IMR-90 (cell line): ENCODE data around the gene NME7. TPM values are rescaled to one million over a fixed set of nuclear protein-coding genes. Genes with fewer than 3 reads are reported as not detected.

Source experiments
- ATAC-seq: fragments of 200-7000 bp; cut with Tn5 transposase; 2 replicates; pipeline ENCODE4 v1.9.1; 2020; ENCODE audit warnings: low read depth, mild to moderate bottlenecking, moderate library complexity
- BruUV-seq: library from RNA; stranded (reverse); fragments of 400-500 nt; replicated peaks from 2 replicates; lab custom pipeline; 2021; lab: Mats Ljungman, UMichigan
- CTCF ChIA-PET: fragments of 300-600 bp; formaldehyde crosslinking; extraction: SDS; loops from one replicate; lab custom pipeline; 2021; ENCODE audit warnings: antibody characterized with exemption; lab: Yijun Ruan, JAX
- POLR2A ChIA-PET: fragments of 300-600 bp; sonication (Branson Sonifier 250); formaldehyde crosslinking; loops from one replicate; lab custom pipeline; 2022; ENCODE audit warnings: antibody characterized with exemption; ENCODE audit not compliant: unreplicated experiment; lab: Charles Lee
- DNase-seq: peaks from one replicate; pipeline ENCODE4 v3.0.0; 2013
- H2AFZ ChIP-seq: replicated peaks from 2 replicates; pipeline ENCODE3; 2013; ENCODE audit warnings: low read length, mild to moderate bottlenecking; ENCODE audit not compliant: poor library complexity
- H2AK5ac ChIP-seq: 2 replicates; pipeline ENCODE4 v1.6.1; 2013; ENCODE audit warnings: low read depth, low read length, inconsistent platforms
- H2AK9ac ChIP-seq: replicated peaks from 2 replicates; pipeline ENCODE3; 2013; ENCODE audit warnings: mild to moderate bottlenecking, low read depth, low read length, moderate library complexity; ENCODE audit not compliant: poor library complexity
- H2BK120ac ChIP-seq: 2 replicates; pipeline ENCODE4 v1.6.1; 2013; ENCODE audit warnings: low read depth, low read length, inconsistent platforms
- H2BK15ac ChIP-seq: 3 replicates; pipeline ENCODE4 v1.6.1; 2013; ENCODE audit warnings: low read depth, low read length, inconsistent platforms
- H2BK20ac ChIP-seq: 2 replicates; pipeline ENCODE4 v1.6.1; 2013; ENCODE audit warnings: low read depth, mild to moderate bottlenecking, inconsistent platforms, low read length, moderate library complexity
- H2BK5ac ChIP-seq: 2 replicates; pipeline ENCODE4 v1.6.1; 2013; ENCODE audit warnings: mild to moderate bottlenecking, low read depth, low read length, inconsistent platforms; ENCODE audit not compliant: poor library complexity, severe bottlenecking
- H3K14ac ChIP-seq: replicated peaks from 2 replicates; pipeline ENCODE4 v1.6.1; 2013; ENCODE audit warnings: low read depth, low read length, inconsistent platforms
- H3K18ac ChIP-seq: 2 replicates; pipeline ENCODE4 v1.6.1; 2013; ENCODE audit warnings: low read depth, low read length, control low read depth
- H3K23ac ChIP-seq: 2 replicates; pipeline ENCODE4 v1.6.1; 2013; ENCODE audit warnings: low read depth, low read length, inconsistent platforms
- H3K27ac ChIP-seq: 2 replicates; pipeline ENCODE4 v1.5.1; 2013; ENCODE audit warnings: mild to moderate bottlenecking, control low read depth, low read length; ENCODE audit not compliant: insufficient read depth
- H3K27me3 ChIP-seq: 2 replicates; pipeline ENCODE4 v1.6.1; 2013; ENCODE audit warnings: low read length; ENCODE audit not compliant: control insufficient read depth, insufficient read depth
- H3K36me3 ChIP-seq: 2 replicates; pipeline ENCODE4 v1.6.1; 2013; ENCODE audit warnings: low read length, mixed read lengths; ENCODE audit not compliant: control insufficient read depth, insufficient read depth
- H3K4ac ChIP-seq: 2 replicates; pipeline ENCODE4 v1.6.1; 2013; ENCODE audit warnings: low read depth, low read length, inconsistent platforms
- H3K4me1 ChIP-seq: 2 replicates; pipeline ENCODE4 v1.6.1; 2013; ENCODE audit warnings: low read length, mixed read lengths; ENCODE audit not compliant: control insufficient read depth, insufficient read depth
- H3K4me2 ChIP-seq: 2 replicates; pipeline ENCODE4 v1.6.1; 2013; ENCODE audit warnings: low read depth, mild to moderate bottlenecking, control low read depth, low read length, moderate library complexity
- H3K4me3 ChIP-seq: 2 replicates; pipeline ENCODE4 v1.5.1; 2013; ENCODE audit warnings: low read depth, mild to moderate bottlenecking, control low read depth, low read length, moderate library complexity; ENCODE audit not compliant: insufficient read depth
- H3K56ac ChIP-seq: 2 replicates; pipeline ENCODE4 v1.6.1; 2013; ENCODE audit warnings: low read length, inconsistent platforms; ENCODE audit not compliant: insufficient read depth; ENCODE audit errors: extremely low read depth
- H3K79me1 ChIP-seq, 2 experiments: 2 replicates each; pipeline ENCODE4 v1.6.1; 2013; ENCODE audit warnings: low read length in 2 of 2, inconsistent platforms in 1 of 2, low read depth in 1 of 2
- H3K9ac ChIP-seq: 2 replicates; pipeline ENCODE4 v1.6.1; 2013; ENCODE audit warnings: low read depth, low read length, control low read depth
- H3K9me1 ChIP-seq: 2 replicates; pipeline ENCODE4 v1.6.1; 2013; ENCODE audit warnings: low read length, inconsistent platforms; ENCODE audit not compliant: insufficient read depth
- H3K9me3 ChIP-seq: 2 replicates; pipeline ENCODE4 v1.6.1; 2013; ENCODE audit warnings: low read length; ENCODE audit not compliant: control insufficient read depth, insufficient read depth
- H4K20me1 ChIP-seq: 2 replicates; pipeline ENCODE4 v1.6.1; 2013; ENCODE audit warnings: low read length, inconsistent platforms; ENCODE audit not compliant: insufficient read depth
- H4K5ac ChIP-seq: 2 replicates; pipeline ENCODE4 v1.6.1; 2013; ENCODE audit warnings: mild to moderate bottlenecking, low read depth, low read length, control low read depth
- H4K8ac ChIP-seq, 2 experiments: 2 replicates each; pipeline ENCODE4 v1.6.1; 2013; ENCODE audit warnings: low read depth in 2 of 2, low read length in 2 of 2, control low read depth in 1 of 2, inconsistent platforms in 1 of 2
- H4K91ac ChIP-seq: 2 replicates; pipeline ENCODE4 v1.6.1; 2013; ENCODE audit warnings: low read depth, low read length, inconsistent platforms; ENCODE audit not compliant: insufficient read depth
- BHLHE40 ChIP-seq: fragments of 150-350 bp; IDR thresholded peaks from 2 replicates; pipeline ENCODE4 v1.6.1; 2016; ENCODE audit warnings: mild to moderate bottlenecking, low read depth, low read length
- CEBPB ChIP-seq: IDR thresholded peaks from 2 replicates; pipeline ENCODE4 v1.6.1; 2012; ENCODE audit warnings: low read depth, low read length, improper control_type of control experiment
- CHD1 ChIP-seq: IDR thresholded peaks from 2 replicates; pipeline ENCODE4 v1.6.1; 2012; ENCODE audit warnings: low read depth, low read length, improper control_type of control experiment
- CTCF ChIP-seq: conservative IDR thresholded peaks from 2 replicates; pipeline ENCODE4 v1.5.1; 2012; ENCODE audit warnings: mild to moderate bottlenecking, low read depth, low read length, improper control_type of control experiment
- ELK1 ChIP-seq: fragments of 150-350 bp; IDR thresholded peaks from 2 replicates; pipeline ENCODE4 v1.6.1; 2016; ENCODE audit warnings: low read depth, mild to moderate bottlenecking, low read length, moderate library complexity, borderline replicate concordance
- FOS ChIP-seq: fragments of 150-350 bp; IDR thresholded peaks from 2 replicates; pipeline ENCODE4 v1.6.1; 2016; ENCODE audit warnings: low read depth, low read length
- MAFK ChIP-seq: IDR thresholded peaks from 2 replicates; pipeline ENCODE4 v1.6.1; 2012; ENCODE audit warnings: low read depth, low read length, improper control_type of control experiment
- MAZ ChIP-seq: IDR thresholded peaks from 2 replicates; pipeline ENCODE4 v1.6.1; 2012; ENCODE audit warnings: low read depth, mild to moderate bottlenecking, low read length, improper control_type of control experiment, moderate library complexity, borderline replicate concordance
- MXI1 ChIP-seq: IDR thresholded peaks from 2 replicates; pipeline ENCODE4 v1.6.1; 2012; ENCODE audit warnings: low read depth, mild to moderate bottlenecking, low read length, moderate library complexity, borderline replicate concordance
- NFE2L2 ChIP-seq: fragments of 150-350 bp; IDR thresholded peaks from 2 replicates; pipeline ENCODE4 v1.6.1; 2016; ENCODE audit warnings: low read depth, mild to moderate bottlenecking, low read length
- POLR2A ChIP-seq: IDR thresholded peaks from 2 replicates; pipeline ENCODE4 v1.6.1; 2012; ENCODE audit warnings: mild to moderate bottlenecking, low read depth, low read length
- RAD21 ChIP-seq: IDR thresholded peaks from 2 replicates; pipeline ENCODE4 v1.6.1; 2012; ENCODE audit warnings: low read length, improper control_type of control experiment
- RCOR1 ChIP-seq: IDR thresholded peaks from 2 replicates; pipeline ENCODE4 v1.6.1; 2012; ENCODE audit warnings: mild to moderate bottlenecking, low read length, improper control_type of control experiment; ENCODE audit not compliant: insufficient replicate concordance
- RFX5 ChIP-seq: IDR thresholded peaks from 2 replicates; pipeline ENCODE4 v1.8.0; 2012; ENCODE audit warnings: low read depth, mild to moderate bottlenecking, low read length, moderate library complexity
- SMC3 ChIP-seq: fragments of 150-350 bp; IDR thresholded peaks from 2 replicates; pipeline ENCODE4 v1.6.1; 2016; ENCODE audit warnings: low read depth, mild to moderate bottlenecking, antibody characterized with exemption, low read length, moderate library complexity
- USF2 ChIP-seq: fragments of 150-350 bp; IDR thresholded peaks from 2 replicates; pipeline ENCODE4 v1.6.1; 2017; ENCODE audit warnings: mild to moderate bottlenecking, antibody characterized with exemption, low read length, low read depth
- WGBS, 2 experiments: methylation state at CpG; one replicate each; pipeline versions ENCODE4 v1.1.5 to v1.1.7; 2013; ENCODE audit warnings: missing lambda C conversion rate in 2 of 2; ENCODE audit not compliant: insufficient read length in 1 of 2; ENCODE audit errors: extremely low coverage in 2 of 2; 5-methylcytosine and 5-hydroxymethylcytosine counted together
- dilution Hi-C: fragments of 300-500 bp; cut with HindIII; formaldehyde crosslinking; loops from one replicate; pipeline ENCODE4 v1.14.3; 2018; ENCODE audit warnings: low sequenced_read_pairs; ENCODE audit not compliant: unreplicated experiment
- in situ Hi-C: fragments of 300-500 bp; cut with MboI; formaldehyde crosslinking; loops from 3 replicates; pipeline ENCODE4 v1.14.3; 2019; ENCODE audit warnings: low sequenced_read_pairs, inconsistent platforms, mixed read lengths
- intact Hi-C: fragments of 100-400 bp; cut with micrococcal nuclease; formaldehyde crosslinking; loops from 2 replicates; pipeline ENCODE4 v1.10.0; 2022
- polyA plus RNA-seq, 3 experiments: library from polyadenylated mRNA; depleted of rRNA; stranded (reverse); fragments of >200 nt; gene quantifications; 2 replicates each; pipeline ENCODE4 v1.2.3, GENCODE V29; 2012; ENCODE audit warnings: low replicate concordance in 1 of 3
- total RNA-seq: library from RNA; depleted of rRNA; stranded (reverse); fragments of >200 nt; gene quantifications from 2 replicates; pipeline ENCODE4 v1.2.3, GENCODE V29; 2012

NME7 gene
- total and polyA plus RNA-seq, 2 of the 4 experiments (the other 2 are of a cell fraction), result 18.3 to 22.4 TPM

- Histone ChIP-seq H3K27ac (no peak overlapping the region), H2AK5ac (no peak overlapping the region), H3K4me1 (peaks cover 3% of the 10 kb centered on the region; the same call in 1 of the 2 replicates), H3K14ac (no peak overlapping the region), H3K9me1 (no peaks in the 10 kb centered on the region; the same call in 1 of the 2 replicates), H3K18ac (no peak overlapping the region), H3K23ac (no peak overlapping the region), H4K20me1 (no peaks in the 10 kb centered on the region), H4K5ac (no peak overlapping the region), H2BK20ac (no peak overlapping the region), H3K4me3 (no peak overlapping the region), H2AK9ac (peak overlapping the region; percentile 10), H4K8ac (no peak overlapping the region), H3K56ac (no peak overlapping the region), H2BK120ac (no peak overlapping the region; the same call in 1 of the 2 replicates), H3K36me3 (no peaks in the 10 kb centered on the region), H3K79me1 (peaks cover 9 to 11% of the 10 kb centered on the region in 2 experiments; a peak in 3 of 4 replicates), H3K27me3 (peaks cover 7% of the 10 kb centered on the region), H2AFZ (peak overlapping the region; percentile 38), H4K91ac (no peak overlapping the region), H2BK15ac (0 out of 3 replicates have a peak overlapping the region, but pooled peaks have one; percentile 42), H2BK5ac (no peak overlapping the region), H3K9ac (no peak overlapping the region), H3K4ac (no peak overlapping the region), H3K4me2 (no peak overlapping the region), H3K9me3 (no peaks in the 10 kb centered on the region)
- ATAC-seq, result no peak
- intact Hi-C loops (no loop called here), dilution Hi-C loops (no loop called here), in situ Hi-C loops (loop anchor here (25.0 kb wide), 2 partner anchors 966 to 1609 kb away; partner anchors contain the start of gene GPR161)
- BruUV-seq, result no TSS peak
- ChIA-PET CTCF (no interaction called here), POLR2A (no interaction called here)
- no peak for DNase-seq
- 98% methylated on average over 5 of the region's 5 CpGs; no CpG with 5 or more reads in 1 of the 2 experiments for WGBS, 2 experiments
- no peak for TF ChIP-seq RFX5
- no peak for TF ChIP-seq ELK1
- no peak for TF ChIP-seq SMC3
- no peak for TF ChIP-seq RCOR1
- TF ChIP-seq NFE2L2, result no peak
- no peak for TF ChIP-seq RAD21
- no peak for TF ChIP-seq USF2
- TF ChIP-seq CEBPB, result no peak
- TF ChIP-seq MXI1, result no peak
- no peak for TF ChIP-seq MAFK
- no peak for TF ChIP-seq BHLHE40
- TF ChIP-seq FOS, result no peak
- TF ChIP-seq MAZ, result no peak
- TF ChIP-seq POLR2A, result no peak
- TF ChIP-seq CHD1, result no peak
- no peak for TF ChIP-seq CTCF
Observed at GRCh38 chr1:169103002-169103401, 264.6 kb downstream of the NME7 start.
